GM12878 (cell line): ENCODE measurements around the gene MYBL2. TPM values are rescaled to one million over a fixed set of nuclear protein-coding genes. Genes with fewer than 3 reads are reported as not detected.

Experiments
- ATAC-seq: fragments of 200-7000 bp; cut with Tn5 transposase; 3 replicates; pipeline ENCODE4 v1.9.1; 2020; ENCODE audit warnings: mild to moderate bottlenecking, moderate library complexity
- BruUV-seq: library from RNA; stranded (reverse); fragments of 400-500 nt; replicated peaks from 2 replicates; lab custom pipeline; 2021; lab: Mats Ljungman, UMichigan
- CTCF ChIA-PET: fragments of 300-600 bp; sonication (Branson Sonifier 250); formaldehyde crosslinking; extraction: SDS; loops from one replicate; lab custom pipeline; 2021; ENCODE audit warnings: inconsistent platforms; lab: Yijun Ruan, JAX
- POLR2A ChIA-PET: fragments of 350-600 bp; formaldehyde crosslinking; extraction: SDS; loops from one replicate; lab custom pipeline; 2021; ENCODE audit warnings: inconsistent platforms; lab: Charles Lee
- RAD21 ChIA-PET: fragments of 300-600 bp; sonication (Branson Sonifier 250); formaldehyde crosslinking; loops from one replicate; lab custom pipeline; 2023; ENCODE audit warnings: antibody characterized with exemption; ENCODE audit not compliant: unreplicated experiment; lab: Charles Lee
- SMC1A ChIA-PET: fragments of 300-600 bp; sonication (Branson Sonifier 250); formaldehyde crosslinking; loops from one replicate; lab custom pipeline; 2023; ENCODE audit not compliant: unreplicated experiment, uncharacterized antibody; lab: Charles Lee
- DNase-seq: peaks from one replicate; pipeline ENCODE4 v3.0.0-alpha.2; 2011; ENCODE audit warnings: low read depth, low spot score
- FAIRE-seq: peaks from 3 replicates; lab custom pipeline; 2011; peaks lifted over from hg19 to GRCh38; lab: Jason Lieb, UNC
- H2AFZ ChIP-seq: 2 replicates; pipeline ENCODE4 v1.6.0; 2011; ENCODE audit warnings: low read depth, low read length, control low read depth; ENCODE audit not compliant: control insufficient read depth
- H3K27ac ChIP-seq: 2 replicates; pipeline ENCODE4 v1.5.1; 2011; ENCODE audit warnings: control low read depth; ENCODE audit not compliant: control insufficient read depth, insufficient read depth
- H3K27me3 ChIP-seq, 2 experiments: replicated peaks in 1 of 2; 2 replicates each; pipeline versions ENCODE4 v1.6.0 to v1.6.1; 2011; ENCODE audit warnings: low read length in 1 of 2; ENCODE audit not compliant: control insufficient read depth in 2 of 2, insufficient read depth in 2 of 2
- H3K36me3 ChIP-seq, 2 experiments: 2 replicates each; pipeline ENCODE4 v1.5.1; 2011; ENCODE audit warnings: low read length in 1 of 2; ENCODE audit not compliant: control insufficient read depth in 2 of 2, insufficient read depth in 2 of 2
- H3K4me1 ChIP-seq: 2 replicates; pipeline ENCODE4 v1.6.1; 2011; ENCODE audit warnings: mild to moderate bottlenecking, low read length, moderate library complexity, mixed read lengths; ENCODE audit not compliant: control insufficient read depth, insufficient read depth
- H3K4me2 ChIP-seq: 2 replicates; pipeline ENCODE4 v1.6.0; 2011; ENCODE audit warnings: control low read depth; ENCODE audit not compliant: control insufficient read depth, insufficient read depth
- H3K4me3 ChIP-seq: fragments of 200-600 bp; sonication (generic); 2 replicates; pipeline ENCODE4 v1.5.1; 2016
- H3K79me2 ChIP-seq: 2 replicates; pipeline ENCODE4 v1.6.0; 2011; ENCODE audit warnings: low read length; ENCODE audit not compliant: control insufficient read depth, insufficient read depth
- H3K9ac ChIP-seq: 2 replicates; pipeline ENCODE4 v1.8.0; 2011; ENCODE audit warnings: low read length, control low read depth, mixed read lengths; ENCODE audit not compliant: control insufficient read depth, insufficient read depth
- H3K9me3 ChIP-seq: replicated peaks from 3 replicates; pipeline ENCODE4 v1.5.1; 2011; ENCODE audit warnings: mild to moderate bottlenecking, low read length; ENCODE audit not compliant: control insufficient read depth, insufficient read depth
- H4K20me1 ChIP-seq: 2 replicates; pipeline ENCODE4 v1.6.0; 2011; ENCODE audit not compliant: control insufficient read depth, insufficient read depth
- BHLHE40 ChIP-seq, 2 experiments: fragments of 450-650 bp in 1 of 2; IDR thresholded peaks; 2 replicates each; pipeline ENCODE4 v1.6.1; 2011 to 2017; ENCODE audit warnings: low read depth in 2 of 2, borderline replicate concordance in 1 of 2, improper control_type of control experiment in 1 of 2, low read length in 1 of 2, mild to moderate bottlenecking in 1 of 2
- IKZF2 ChIP-seq, 2 experiments: fragments of 450-650 bp; IDR thresholded peaks; 2 replicates each; pipeline ENCODE4 v1.6.1; 2017; ENCODE audit warnings: mild to moderate bottlenecking in 2 of 2, moderate library complexity in 2 of 2
- NFIC ChIP-seq: IDR thresholded peaks from 2 replicates; pipeline ENCODE4 v1.6.1; 2012; ENCODE audit warnings: low read depth, mild to moderate bottlenecking, inconsistent platforms, low read length, moderate library complexity
- SP1 ChIP-seq: IDR thresholded peaks from one replicate; pipeline ENCODE4 v1.6.1; 2011; ENCODE audit warnings: low read depth, low read length
- TARDBP ChIP-seq: IDR thresholded peaks from 2 replicates; pipeline ENCODE4 v1.6.1; 2016; ENCODE audit warnings: borderline replicate concordance
- WGBS: methylation state at CpG from one replicate; pipeline ENCODE4 v1.1.6; 2016; ENCODE audit warnings: low lambda C conversion rate; ENCODE audit not compliant: insufficient replicate concordance, insufficient coverage; ENCODE audit errors: missing lambda C conversion rate; 5-methylcytosine and 5-hydroxymethylcytosine counted together
- in situ Hi-C: fragments of 300-500 bp; cut with MboI; formaldehyde crosslinking; loops from 9 replicates; pipeline ENCODE4 v1.14.3; 2018; ENCODE audit warnings: mixed read lengths
- intact Hi-C: fragments of 100-400 bp; cut with micrococcal nuclease; formaldehyde crosslinking; loops from one replicate; pipeline ENCODE4 v1.14.2; 2022; ENCODE audit not compliant: unreplicated experiment
- polyA plus RNA-seq, 11 experiments: library from polyadenylated mRNA; depleted of rRNA in 4 of 11; unstranded in 6 of 11; stranded (reverse) in 5 of 11; fragments of >200 nt; fragmentation: Nextera tagmentation in 4 of 11; fragmentation: Illumina TruSeq in 1 of 11; extraction: Ambion mirVana in 4 of 11; extraction: Trizol in 1 of 11; gene quantifications; 1 replicate in 1 of 11; 2 replicates in 10 of 11; pipeline versions ENCODE4 v1.2.1 to v1.2.3, GENCODE V29; 2011 to 2016; ENCODE audit warnings: inconsistent platforms in 2 of 11, missing spikeins in 2 of 11, low read depth in 1 of 11
- total RNA-seq, 4 experiments: library from RNA; depleted of rRNA in 3 of 4; stranded (reverse); fragments of >200 nt in 3 of 4; fragmentation: Illumina TruSeq in 1 of 4; extraction: Trizol in 1 of 4; gene quantifications; 2 replicates each; pipeline versions ENCODE4 v1.2.1 to v1.2.3, GENCODE V29; 2013 to 2021
- TF ChIP-seq, protein P1 (sequence below): fragments of 450-650 bp; IDR thresholded peaks from 2 replicates; pipeline ENCODE4 v1.6.1; 2017; ENCODE audit warnings: antibody characterized with exemption, mild to moderate bottlenecking, moderate library complexity
- TF ChIP-seq, protein P2 (sequence below): fragments of 150-350 bp; IDR thresholded peaks from 2 replicates; pipeline ENCODE4 v1.6.1; 2016; ENCODE audit warnings: low read depth, low read length
- TF ChIP-seq, protein P3 (sequence below): IDR thresholded peaks from 2 replicates; pipeline ENCODE4 v1.6.1; 2012; ENCODE audit warnings: low read depth, low read length, improper control_type of control experiment
- TF ChIP-seq, protein P4 (sequence below): fragments of 450-650 bp; IDR thresholded peaks from 2 replicates; pipeline ENCODE4 v1.6.1; 2017; ENCODE audit warnings: low read depth, mild to moderate bottlenecking, moderate library complexity
- TF ChIP-seq, protein P5 (sequence below): IDR thresholded peaks from 2 replicates; pipeline ENCODE4 v1.6.1; 2012; ENCODE audit warnings: low read length, inconsistent platforms

MYBL2 gene
- total and polyA plus RNA-seq, 10 of the 15 experiments (the other 5 are each of a cell fraction or from before 2014, with no cell fraction given), result 4.5 to 213 (median 74.2) TPM

DNA sequence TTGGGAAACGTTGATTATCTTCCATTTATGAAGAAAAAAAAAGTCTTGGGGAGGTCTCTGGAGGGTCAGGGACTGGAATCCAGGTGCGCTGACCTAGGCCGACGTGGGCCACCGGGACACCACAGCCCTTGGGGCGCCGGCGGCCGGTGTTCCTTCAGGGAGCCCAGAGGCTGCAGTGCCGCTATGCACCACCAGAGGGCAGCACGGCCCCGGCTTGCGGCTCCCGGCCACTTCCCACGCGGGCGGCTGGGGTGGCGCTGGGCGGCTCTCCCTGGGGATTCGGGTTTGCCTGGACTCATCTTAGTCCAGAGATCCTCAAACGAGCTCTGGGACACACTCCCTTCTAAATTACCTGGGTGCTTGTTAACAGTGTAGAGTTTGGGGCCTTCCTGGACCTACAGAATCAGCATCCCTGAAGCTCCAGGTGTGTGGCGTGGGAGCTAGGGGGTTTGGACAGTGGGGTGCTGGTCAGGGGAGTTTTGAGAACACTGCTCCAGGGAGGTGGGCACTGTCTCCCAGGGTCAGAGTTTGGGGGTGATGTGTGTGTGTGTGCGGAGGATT lies 82.9 kb downstream of the MYBL2 start:
- Histone ChIP-seq H3K27me3 (no peaks in the 10 kb centered on the region), H3K4me3 (no peak overlapping the region), H3K36me3 (no peaks in the 10 kb centered on the region), H3K9ac (no peak overlapping the region; the same call in 1 of the 2 replicates), H3K27ac (peak overlapping the region; percentile 84), H2AFZ (peak overlapping the region; percentile 20; the same call in 1 of the 2 replicates), H3K9me3 (no peaks in the 10 kb centered on the region; the same call in 2 of the 3 replicates), H3K4me2 (peak overlapping the region; percentile 30; the same call in 1 of the 2 replicates), H3K4me1 (peaks cover 34% of the 10 kb centered on the region), H4K20me1 (no peaks in the 10 kb centered on the region), H3K79me2 (no peaks in the 10 kb centered on the region)
- no peak for FAIRE-seq
- ChIA-PET CTCF (interaction anchor here (0.7 to 6.1 kb wide), 49 partner anchors 10 to 446 kb away, joined by 3 to 223 read pairs (median 4); no protein-coding TSS in a partner anchor), RAD21 (interaction anchor here (0.6 to 6.4 kb wide), 34 partner anchors 10 to 443 kb away, joined by 3 to 182 read pairs (median 8); no protein-coding TSS in a partner anchor), POLR2A (interaction anchor here (0.9 to 4.7 kb wide), 7 partner anchors 90 to 334 kb away, joined by 3 to 21 read pairs (median 5); no protein-coding TSS in a partner anchor), SMC1A (interaction anchor here (0.7 to 8.9 kb wide), 39 partner anchors 12 to 440 kb away, joined by 3 to 164 read pairs (median 7); partner anchors contain the start of gene TOX2)
- BruUV-seq, result no TSS peak
- 10% methylated on average over 23 of the region's 23 CpGs for WGBS
- DNase-seq, result peak; percentile 13
- intact Hi-C loops (loop anchor here (1.0 to 2.0 kb wide), 3 partner anchors 165 to 330 kb away; partner anchors contain the start of gene TOX2), in situ Hi-C loops (loop anchor here (5.0 kb wide), 1 partner anchor 332 kb away; no protein-coding TSS in a partner anchor)
- peak; percentile 45 for ATAC-seq
- TF ChIP-seq, protein P1, sequence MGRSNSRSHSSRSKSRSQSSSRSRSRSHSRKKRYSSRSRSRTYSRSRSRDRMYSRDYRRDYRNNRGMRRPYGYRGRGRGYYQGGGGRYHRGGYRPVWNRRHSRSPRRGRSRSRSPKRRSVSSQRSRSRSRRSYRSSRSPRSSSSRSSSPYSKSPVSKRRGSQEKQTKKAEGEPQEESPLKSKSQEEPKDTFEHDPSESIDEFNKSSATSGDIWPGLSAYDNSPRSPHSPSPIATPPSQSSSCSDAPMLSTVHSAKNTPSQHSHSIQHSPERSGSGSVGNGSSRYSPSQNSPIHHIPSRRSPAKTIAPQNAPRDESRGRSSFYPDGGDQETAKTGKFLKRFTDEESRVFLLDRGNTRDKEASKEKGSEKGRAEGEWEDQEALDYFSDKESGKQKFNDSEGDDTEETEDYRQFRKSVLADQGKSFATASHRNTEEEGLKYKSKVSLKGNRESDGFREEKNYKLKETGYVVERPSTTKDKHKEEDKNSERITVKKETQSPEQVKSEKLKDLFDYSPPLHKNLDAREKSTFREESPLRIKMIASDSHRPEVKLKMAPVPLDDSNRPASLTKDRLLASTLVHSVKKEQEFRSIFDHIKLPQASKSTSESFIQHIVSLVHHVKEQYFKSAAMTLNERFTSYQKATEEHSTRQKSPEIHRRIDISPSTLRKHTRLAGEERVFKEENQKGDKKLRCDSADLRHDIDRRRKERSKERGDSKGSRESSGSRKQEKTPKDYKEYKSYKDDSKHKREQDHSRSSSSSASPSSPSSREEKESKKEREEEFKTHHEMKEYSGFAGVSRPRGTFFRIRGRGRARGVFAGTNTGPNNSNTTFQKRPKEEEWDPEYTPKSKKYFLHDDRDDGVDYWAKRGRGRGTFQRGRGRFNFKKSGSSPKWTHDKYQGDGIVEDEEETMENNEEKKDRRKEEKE, result no peak
- peak; percentile 63 to 77; a peak in 2 of 4 replicates for TF ChIP-seq IKZF2 (IDR thresholded peaks at IDR 0.05)
- TF ChIP-seq BHLHE40 (IDR thresholded peaks at IDR 0.05; ENCODE audit: borderline replicate concordance in 1 of 2, low read depth in 2 of 2, low read length in 1 of 2), result peak; percentile 43 to 55; a peak in 3 of 4 replicates
- 0 out of 2 replicates have a peak, but pooled peaks have one; percentile 48 for TF ChIP-seq TARDBP
- TF ChIP-seq, protein P2, sequence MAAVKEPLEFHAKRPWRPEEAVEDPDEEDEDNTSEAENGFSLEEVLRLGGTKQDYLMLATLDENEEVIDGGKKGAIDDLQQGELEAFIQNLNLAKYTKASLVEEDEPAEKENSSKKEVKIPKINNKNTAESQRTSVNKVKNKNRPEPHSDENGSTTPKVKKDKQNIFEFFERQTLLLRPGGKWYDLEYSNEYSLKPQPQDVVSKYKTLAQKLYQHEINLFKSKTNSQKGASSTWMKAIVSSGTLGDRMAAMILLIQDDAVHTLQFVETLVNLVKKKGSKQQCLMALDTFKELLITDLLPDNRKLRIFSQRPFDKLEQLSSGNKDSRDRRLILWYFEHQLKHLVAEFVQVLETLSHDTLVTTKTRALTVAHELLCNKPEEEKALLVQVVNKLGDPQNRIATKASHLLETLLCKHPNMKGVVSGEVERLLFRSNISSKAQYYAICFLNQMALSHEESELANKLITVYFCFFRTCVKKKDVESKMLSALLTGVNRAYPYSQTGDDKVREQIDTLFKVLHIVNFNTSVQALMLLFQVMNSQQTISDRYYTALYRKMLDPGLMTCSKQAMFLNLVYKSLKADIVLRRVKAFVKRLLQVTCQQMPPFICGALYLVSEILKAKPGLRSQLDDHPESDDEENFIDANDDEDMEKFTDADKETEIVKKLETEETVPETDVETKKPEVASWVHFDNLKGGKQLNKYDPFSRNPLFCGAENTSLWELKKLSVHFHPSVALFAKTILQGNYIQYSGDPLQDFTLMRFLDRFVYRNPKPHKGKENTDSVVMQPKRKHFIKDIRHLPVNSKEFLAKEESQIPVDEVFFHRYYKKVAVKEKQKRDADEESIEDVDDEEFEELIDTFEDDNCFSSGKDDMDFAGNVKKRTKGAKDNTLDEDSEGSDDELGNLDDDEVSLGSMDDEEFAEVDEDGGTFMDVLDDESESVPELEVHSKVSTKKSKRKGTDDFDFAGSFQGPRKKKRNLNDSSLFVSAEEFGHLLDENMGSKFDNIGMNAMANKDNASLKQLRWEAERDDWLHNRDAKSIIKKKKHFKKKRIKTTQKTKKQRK, result no peak
- TF ChIP-seq, protein P3, sequence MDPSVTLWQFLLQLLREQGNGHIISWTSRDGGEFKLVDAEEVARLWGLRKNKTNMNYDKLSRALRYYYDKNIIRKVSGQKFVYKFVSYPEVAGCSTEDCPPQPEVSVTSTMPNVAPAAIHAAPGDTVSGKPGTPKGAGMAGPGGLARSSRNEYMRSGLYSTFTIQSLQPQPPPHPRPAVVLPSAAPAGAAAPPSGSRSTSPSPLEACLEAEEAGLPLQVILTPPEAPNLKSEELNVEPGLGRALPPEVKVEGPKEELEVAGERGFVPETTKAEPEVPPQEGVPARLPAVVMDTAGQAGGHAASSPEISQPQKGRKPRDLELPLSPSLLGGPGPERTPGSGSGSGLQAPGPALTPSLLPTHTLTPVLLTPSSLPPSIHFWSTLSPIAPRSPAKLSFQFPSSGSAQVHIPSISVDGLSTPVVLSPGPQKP, result no peak
- TF ChIP-seq, protein P4, sequence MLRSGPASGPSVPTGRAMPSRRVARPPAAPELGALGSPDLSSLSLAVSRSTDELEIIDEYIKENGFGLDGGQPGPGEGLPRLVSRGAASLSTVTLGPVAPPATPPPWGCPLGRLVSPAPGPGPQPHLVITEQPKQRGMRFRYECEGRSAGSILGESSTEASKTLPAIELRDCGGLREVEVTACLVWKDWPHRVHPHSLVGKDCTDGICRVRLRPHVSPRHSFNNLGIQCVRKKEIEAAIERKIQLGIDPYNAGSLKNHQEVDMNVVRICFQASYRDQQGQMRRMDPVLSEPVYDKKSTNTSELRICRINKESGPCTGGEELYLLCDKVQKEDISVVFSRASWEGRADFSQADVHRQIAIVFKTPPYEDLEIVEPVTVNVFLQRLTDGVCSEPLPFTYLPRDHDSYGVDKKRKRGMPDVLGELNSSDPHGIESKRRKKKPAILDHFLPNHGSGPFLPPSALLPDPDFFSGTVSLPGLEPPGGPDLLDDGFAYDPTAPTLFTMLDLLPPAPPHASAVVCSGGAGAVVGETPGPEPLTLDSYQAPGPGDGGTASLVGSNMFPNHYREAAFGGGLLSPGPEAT, result no peak
- peak; percentile 20 for TF ChIP-seq SP1
- TF ChIP-seq, protein P5, sequence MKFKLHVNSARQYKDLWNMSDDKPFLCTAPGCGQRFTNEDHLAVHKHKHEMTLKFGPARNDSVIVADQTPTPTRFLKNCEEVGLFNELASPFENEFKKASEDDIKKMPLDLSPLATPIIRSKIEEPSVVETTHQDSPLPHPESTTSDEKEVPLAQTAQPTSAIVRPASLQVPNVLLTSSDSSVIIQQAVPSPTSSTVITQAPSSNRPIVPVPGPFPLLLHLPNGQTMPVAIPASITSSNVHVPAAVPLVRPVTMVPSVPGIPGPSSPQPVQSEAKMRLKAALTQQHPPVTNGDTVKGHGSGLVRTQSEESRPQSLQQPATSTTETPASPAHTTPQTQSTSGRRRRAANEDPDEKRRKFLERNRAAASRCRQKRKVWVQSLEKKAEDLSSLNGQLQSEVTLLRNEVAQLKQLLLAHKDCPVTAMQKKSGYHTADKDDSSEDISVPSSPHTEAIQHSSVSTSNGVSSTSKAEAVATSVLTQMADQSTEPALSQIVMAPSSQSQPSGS, result no peak
- no peak for TF ChIP-seq NFIC
